Head of caudate nucleus (tissue), 42 donors: ENCODE results near the gene CD163L1.
A peak's percentile ranks its signal among the peaks of the same experiment; 100 is the strongest.
"Not testable (repeated sequence)": the region's sequence is repeated elsewhere in the genome, so short reads cannot be mapped to it uniquely, and the experiment has no call there.

Source experiments
- DNase-seq, 42 donors: peaks; one replicate each; pipeline versions ENCODE4 v3.0.0 to v3.0.0-alpha.2; 2020 to 2021; ENCODE audit warnings: mixed read lengths in 7 of 42
- intact Hi-C: fragments of 100-400 bp; cut with DNase I; formaldehyde crosslinking; loops from one replicate; pipeline ENCODE4 v1.15.0; 2022

Gene CD163L1

GRCh38 chr12:7444076-7444475 is at the start of gene CD163L1:
CD163L1 (minus strand) TSS chr12:7444153; CDS start chr12:7444127, 26 bp downstream.
- no peak for DNase-seq
- intact Hi-C loops = no loop called here

GRCh38 chr12:7493006-7493405 is 49.1 kb upstream of the CD163L1 start:
- no peak for DNase-seq
- intact Hi-C loops = no loop called here

- DNase-seq = no peak
- intact Hi-C loops = no loop called here
Measured at GRCh38 chr12:7486512-7486911, 42.6 kb upstream of the CD163L1 start.

DNA sequence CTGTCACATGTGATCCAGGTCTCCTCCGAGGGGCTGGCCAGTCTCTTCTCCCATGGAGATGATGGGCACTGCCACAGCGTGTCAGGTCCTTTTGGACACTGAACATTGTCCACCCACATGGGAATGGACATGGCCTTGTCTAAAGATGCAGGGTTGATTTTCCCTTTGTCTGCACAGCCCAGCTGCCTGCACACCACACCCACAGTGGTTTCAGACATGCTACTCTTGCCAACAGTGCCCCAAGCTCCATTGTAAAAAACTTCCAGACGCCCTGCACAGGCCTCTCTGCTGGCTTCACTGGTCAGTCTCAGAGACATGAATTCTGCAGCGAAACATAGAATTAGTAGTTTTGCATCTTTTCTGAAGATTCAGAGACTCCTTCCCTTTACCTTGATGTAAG is 41.1 kb upstream of the CD163L1 start:
- DNase-seq = no peak
- intact Hi-C loops = no loop called here

GRCh38 chr12:7483343-7483742 is 39.4 kb upstream of the CD163L1 start:
- no peak for DNase-seq
- intact Hi-C loops = no loop called here

- no peak for DNase-seq
- intact Hi-C loops = no loop called here
Measured at GRCh38 chr12:7479771-7480170, 35.8 kb upstream of the CD163L1 start.

DNA sequence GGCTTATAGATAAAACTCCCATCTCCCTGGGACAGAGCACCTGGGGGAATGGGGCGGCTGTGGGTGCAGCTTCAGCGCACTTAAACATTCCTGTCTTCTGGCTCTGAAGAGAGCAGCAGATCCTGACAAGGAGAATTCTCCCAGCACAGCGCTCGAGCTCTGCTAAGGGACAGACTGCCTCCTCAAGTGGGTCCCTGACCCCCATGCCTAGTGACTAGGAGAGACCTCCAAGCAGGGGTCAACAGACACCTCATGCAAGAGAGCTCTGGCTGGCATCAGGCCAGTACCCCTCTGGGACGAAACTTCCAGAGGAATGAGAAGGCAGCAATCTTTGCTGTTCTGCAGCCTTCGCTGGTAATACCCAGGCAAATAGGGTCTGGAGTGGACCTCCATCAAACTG is 28.1 kb upstream of the CD163L1 start:
- DNase-seq = no peak
- intact Hi-C loops = no loop called here

GRCh38 chr12:7460375-7461259 is 16.7 kb upstream of the CD163L1 start:
- intact Hi-C loops = no loop called here
- DNase-seq = peak in 41 of 42 donors; percentile 12 to 84 (median 61)

DNA sequence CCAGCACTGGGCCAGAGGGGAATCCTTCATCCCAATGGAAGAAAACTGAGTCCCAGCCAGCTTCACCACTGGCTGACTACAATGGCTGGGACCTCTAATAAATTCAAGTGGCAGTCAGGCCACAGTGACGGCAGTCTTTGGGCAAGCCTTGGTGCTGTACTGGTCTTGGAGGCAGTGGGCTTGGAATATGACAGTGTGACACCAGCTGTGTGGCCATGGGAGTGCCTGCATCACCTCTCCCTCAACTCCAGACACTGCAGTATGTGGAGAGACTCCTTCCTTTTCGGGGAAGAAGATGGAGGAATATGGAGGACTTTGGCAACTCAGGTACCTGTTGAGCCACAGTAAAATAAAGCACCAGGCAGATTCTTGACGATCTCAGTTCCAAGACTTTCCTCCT is 16.0 kb upstream of the CD163L1 start:
- no peak for DNase-seq
- intact Hi-C loops = loop anchor here (5.0 kb wide), 1 partner anchor 238 kb away; no protein-coding TSS in a partner anchor

DNA sequence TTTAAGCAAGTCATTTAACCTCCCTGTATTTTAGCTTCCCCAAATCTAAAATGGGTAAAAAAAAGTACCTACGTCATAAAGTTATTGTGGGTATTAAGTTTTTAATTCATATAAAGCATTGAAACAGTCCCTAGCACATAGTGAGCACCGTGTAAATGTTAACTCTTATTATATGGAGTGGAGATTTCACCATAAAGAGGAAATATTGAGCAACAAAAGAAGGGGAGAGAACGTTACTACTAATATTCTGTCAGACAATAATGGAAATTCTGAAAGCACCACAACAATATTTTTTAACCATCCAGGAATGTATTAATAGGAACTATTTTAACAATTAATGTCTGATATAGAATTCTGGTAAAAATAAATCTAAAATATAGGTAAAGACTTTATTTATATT is 7.8 kb upstream of the CD163L1 start:
- no peak for DNase-seq
- intact Hi-C loops = no loop called here

GRCh38 chr12:7450667-7451066 is 6.7 kb upstream of the CD163L1 start:
- no peak for DNase-seq
- intact Hi-C loops = no loop called here

DNA sequence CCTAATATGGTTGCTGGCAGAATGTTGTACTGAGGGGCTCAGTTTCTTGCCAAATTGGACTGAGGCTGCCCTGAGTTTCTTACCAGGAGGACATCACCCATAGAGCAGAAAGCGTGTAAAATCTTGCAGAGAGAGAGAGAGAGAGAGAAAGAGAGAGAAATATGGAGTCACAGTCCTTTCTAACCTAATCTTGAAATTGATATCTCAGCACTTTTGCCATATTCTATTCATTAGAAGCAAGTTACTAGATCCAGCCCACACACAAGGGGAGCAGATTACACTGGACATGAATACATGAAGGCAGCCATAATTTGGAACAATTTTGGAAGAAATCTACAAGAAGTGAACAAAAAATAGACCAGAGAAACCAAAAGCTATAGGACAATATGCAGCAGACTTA is 4.1 kb upstream of the CD163L1 start:
- no peak for DNase-seq
- intact Hi-C loops = no loop called here

- DNase-seq = no peak
- intact Hi-C loops = no loop called here
Measured at GRCh38 chr12:7444537-7444936, 584 bp upstream of the CD163L1 start.

- no peak for DNase-seq
- intact Hi-C loops = no loop called here
Measured at GRCh38 chr12:7441216-7441615, 2.7 kb downstream of the CD163L1 start.

DNA sequence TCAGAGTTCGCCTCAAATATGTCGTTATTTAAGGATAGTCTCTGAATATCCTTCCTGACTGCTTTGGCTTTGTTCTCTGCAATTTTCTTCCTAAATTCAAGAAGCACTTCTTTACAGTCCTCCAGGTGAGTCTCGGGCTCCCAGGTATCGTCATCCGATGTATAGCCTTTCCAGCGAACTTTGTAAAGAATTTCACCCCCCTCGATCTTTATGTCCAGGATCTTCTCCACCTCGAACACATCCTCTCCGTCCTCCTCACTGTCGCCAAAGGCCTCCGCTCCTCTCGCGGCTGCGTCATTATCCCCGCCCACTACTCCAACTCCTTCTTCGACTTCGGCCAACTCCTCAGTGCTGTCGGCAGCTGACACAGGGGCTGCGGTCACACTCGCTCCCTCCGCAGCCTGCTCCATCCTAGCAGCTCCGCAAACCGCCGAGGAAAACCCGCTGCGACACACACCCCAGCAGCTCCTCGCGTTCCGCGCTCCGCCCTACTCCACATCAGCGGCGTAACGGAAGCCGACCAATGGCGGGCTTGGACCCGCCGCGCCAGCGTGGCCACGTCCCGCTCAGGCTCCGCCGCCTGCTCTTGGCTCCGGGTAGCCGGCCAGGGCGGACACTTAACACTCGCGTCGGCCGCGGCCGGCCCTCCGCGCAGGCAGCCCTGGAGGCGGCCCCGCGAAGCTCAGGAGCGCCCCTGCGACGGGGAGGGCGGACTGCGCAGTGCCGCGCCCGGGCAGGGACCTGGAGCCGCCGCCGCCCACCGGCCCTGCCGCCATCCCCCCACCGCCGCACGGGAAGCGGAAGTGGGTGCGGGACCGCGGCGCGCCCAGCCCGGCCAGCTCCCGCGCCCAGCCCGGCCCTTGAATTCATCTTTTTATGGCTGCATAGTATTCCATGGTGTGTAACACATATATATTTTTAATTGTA is 4.1 kb downstream of the CD163L1 start:
- DNase-seq = peak in 25 of 42 donors; percentile 3 to 54 (median 24)
- intact Hi-C loops = no loop called here

GRCh38 chr12:7438291-7438995 is 5.5 kb downstream of the CD163L1 start:
- DNase-seq, intact Hi-C loops: not testable (repeated sequence)

DNA sequence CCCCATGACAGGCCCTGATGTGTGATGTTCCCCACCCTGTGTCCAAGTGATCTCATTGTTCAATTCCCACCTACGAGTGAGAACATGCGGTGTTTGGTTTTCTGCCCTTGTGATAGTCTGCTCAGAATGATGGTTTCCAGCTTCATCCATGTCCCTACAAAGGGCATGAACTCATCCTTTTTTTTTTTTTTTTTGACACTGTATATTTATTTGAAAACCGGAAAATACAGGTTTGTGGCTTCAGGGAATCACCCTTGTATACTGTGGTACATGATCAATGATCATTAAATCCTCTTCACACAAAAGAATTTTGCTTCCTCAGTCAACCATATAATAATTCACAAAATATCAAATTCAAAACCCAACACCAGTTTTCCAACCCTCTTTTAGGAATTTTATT is 6.5 kb downstream of the CD163L1 start:
- DNase-seq, intact Hi-C loops: not testable (repeated sequence)

- no peak for DNase-seq
- intact Hi-C loops = no loop called here
Measured at GRCh38 chr12:7434670-7435069, 9.3 kb downstream of the CD163L1 start.

DNA sequence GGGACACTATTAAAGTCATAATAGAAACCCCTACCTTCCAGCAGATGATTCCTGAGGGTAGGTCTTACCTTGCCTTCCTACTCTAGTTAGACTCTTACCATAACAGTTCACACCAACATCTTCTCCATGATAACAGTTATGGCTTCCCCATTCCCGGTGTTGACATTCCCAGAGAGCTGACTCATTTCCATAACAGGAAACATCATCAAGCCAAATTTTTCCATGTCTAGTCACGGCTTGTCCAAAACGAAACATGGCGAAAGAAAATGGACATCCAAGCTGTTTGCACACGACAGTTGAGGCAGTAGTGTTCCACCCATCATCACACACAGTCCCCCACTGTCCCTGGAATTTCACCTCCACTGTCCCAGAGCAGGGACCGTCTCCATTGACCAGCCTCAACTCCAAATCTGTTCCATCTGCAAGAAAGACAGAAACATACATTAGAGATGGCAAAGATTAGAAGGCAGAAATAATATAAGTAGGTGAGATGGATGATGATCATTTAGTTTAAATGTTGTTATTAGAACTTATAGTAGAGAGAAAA is 10.6 kb downstream of the CD163L1 start:
- intact Hi-C loops = no loop called here
- DNase-seq = no peak
